SK-N-SH (cell line): ENCODE data around the gene VPS16. TPM values are rescaled to one million over a fixed set of nuclear protein-coding genes. Genes with fewer than 3 reads are reported as not detected.

Source experiments
- CTCF ChIA-PET: fragments of 300-600, 350-600 bp; formaldehyde crosslinking; extraction: SDS; loops from one replicate; lab custom pipeline; 2021; lab: Yijun Ruan, JAX
- POLR2A ChIA-PET: fragments of 350-600 bp; sonication (Branson Sonifier 250); formaldehyde crosslinking; extraction: SDS; loops from one replicate; lab custom pipeline; 2020; ENCODE audit warnings: antibody characterized with exemption, inconsistent platforms; lab: Yijun Ruan, JAX
- DNase-seq: peaks from one replicate; pipeline ENCODE4 v3.0.0; 2012
- H2AFZ ChIP-seq: fragments of 200-600 bp; sonication (generic); 2 replicates; pipeline ENCODE4 v1.8.1; 2016; ENCODE audit warnings: antibody characterized with exemption, mild to moderate bottlenecking, low read depth
- H3F3A ChIP-seq: fragments of 200-600 bp; sonication (generic); replicated peaks from 2 replicates; pipeline ENCODE3; 2016; ENCODE audit warnings: antibody characterized with exemption, mild to moderate bottlenecking; ENCODE audit not compliant: insufficient read depth
- H3K27ac ChIP-seq, 2 experiments: fragments of 200-500 bp in 1 of 2; fragments of 200-600 bp in 1 of 2; sonication (Bioruptor generic) in 1 of 2; sonication (generic), shearing (Covaris generic) in 1 of 2; 2 replicates each; pipeline versions ENCODE4 v1.5.1 to v1.6.1; 2014 to 2016; ENCODE audit warnings: low read depth in 2 of 2, inconsistent platforms in 1 of 2, low read length in 1 of 2, mild to moderate bottlenecking in 1 of 2, mixed read lengths in 1 of 2
- H3K27me3 ChIP-seq: fragments of 200-600 bp; sonication (generic), shearing (Covaris generic); 2 replicates; pipeline ENCODE4 v1.6.1; 2016; ENCODE audit warnings: mixed run types; ENCODE audit not compliant: insufficient read depth
- H3K36me3 ChIP-seq, 2 experiments: fragments of 200-500 bp in 1 of 2; fragments of 200-600 bp in 1 of 2; sonication (Bioruptor generic) in 1 of 2; sonication (generic) in 1 of 2; replicated peaks in 1 of 2; 2 replicates each; pipeline versions ENCODE3 to v1.5.1; 2014 to 2016; ENCODE audit warnings: low read length in 1 of 2, mild to moderate bottlenecking in 1 of 2; ENCODE audit not compliant: insufficient read depth in 2 of 2, control insufficient read depth in 1 of 2
- H3K4me1 ChIP-seq, 2 experiments: fragments of 200-500 bp in 1 of 2; fragments of 200-600 bp in 1 of 2; sonication (Bioruptor generic) in 1 of 2; sonication (generic), shearing (Covaris generic) in 1 of 2; 2 replicates each; pipeline versions ENCODE4 v1.5.1 to v1.6.1; 2014 to 2016; ENCODE audit warnings: low read depth in 1 of 2, low read length in 1 of 2, mixed run types in 1 of 2; ENCODE audit not compliant: insufficient read depth in 2 of 2, control insufficient read depth in 1 of 2
- H3K4me2 ChIP-seq: fragments of 200-600 bp; sonication (generic), shearing (Covaris generic); 2 replicates; pipeline ENCODE4 v1.6.1; 2017; ENCODE audit warnings: mixed run types
- H3K4me3 ChIP-seq, 2 experiments: fragments of 200-500 bp in 1 of 2; fragments of 200-600 bp in 1 of 2; sonication (Bioruptor generic) in 1 of 2; sonication (generic), shearing (Covaris generic) in 1 of 2; 2 replicates each; pipeline versions ENCODE4 v1.5.1 to v1.8.1; 2014 to 2016; ENCODE audit warnings: low read depth in 2 of 2, inconsistent platforms in 1 of 2, low read length in 1 of 2, mild to moderate bottlenecking in 1 of 2, mixed read lengths in 1 of 2, moderate library complexity in 1 of 2
- H3K79me2 ChIP-seq: fragments of 200-600 bp; sonication (generic); 2 replicates; pipeline ENCODE4 v1.8.1; 2017; ENCODE audit warnings: mild to moderate bottlenecking; ENCODE audit not compliant: insufficient read depth
- H3K9ac ChIP-seq: fragments of 200-600 bp; sonication (generic); 2 replicates; pipeline ENCODE4 v1.6.1; 2017; ENCODE audit warnings: mixed run types
- H3K9me2 ChIP-seq: fragments of 200-600 bp; sonication (generic); 2 replicates; pipeline ENCODE4 v1.6.1; 2017; ENCODE audit warnings: mixed run types
- H3K9me3 ChIP-seq: fragments of 200-600 bp; sonication (generic); 2 replicates; pipeline ENCODE4 v1.6.1; 2017; ENCODE audit warnings: mixed run types, mild to moderate bottlenecking, moderate library complexity
- H4K20me1 ChIP-seq: fragments of 200-600 bp; sonication (generic); 2 replicates; pipeline ENCODE4 v1.6.1; 2017; ENCODE audit warnings: mild to moderate bottlenecking, mixed run types; ENCODE audit not compliant: insufficient read depth
- ELF1 ChIP-seq: IDR thresholded peaks from 2 replicates; pipeline ENCODE4 v1.4.0; 2012
- EZH2phosphoT487 ChIP-seq: fragments of 200-600 bp; sonication (generic); IDR thresholded peaks from 2 replicates; pipeline ENCODE4 v1.6.1; 2017; ENCODE audit warnings: low read depth, mixed run types, mild to moderate bottlenecking, antibody characterized with exemption, moderate library complexity, borderline replicate concordance
- FOXJ3 ChIP-seq: sonication (generic); formaldehyde crosslinking; IDR thresholded peaks from 2 replicates; pipeline ENCODE4 v1.5.1; 2020; ENCODE audit warnings: mild to moderate bottlenecking, missing genetic modification reagents
- GABPA ChIP-seq: IDR thresholded peaks from 2 replicates; pipeline ENCODE4 v1.4.0; 2012; ENCODE audit warnings: low read depth, mild to moderate bottlenecking
- MXI1 ChIP-seq: IDR thresholded peaks from 2 replicates; pipeline ENCODE4 v1.6.1; 2012; ENCODE audit warnings: mild to moderate bottlenecking, low read depth, low read length, improper control_type of control experiment
- POLR2AphosphoS5 ChIP-seq: IDR thresholded peaks from 2 replicates; pipeline ENCODE4 v1.6.1; 2012; ENCODE audit warnings: low read depth, low read length
- RAD21 ChIP-seq: IDR thresholded peaks from 2 replicates; pipeline ENCODE4 v1.6.1; 2012; ENCODE audit warnings: mild to moderate bottlenecking, low read length
- RFX5 ChIP-seq: IDR thresholded peaks from 2 replicates; pipeline ENCODE4 v1.6.1; 2012; ENCODE audit warnings: mild to moderate bottlenecking, improper control_type of control experiment, low read length
- SIN3A ChIP-seq: IDR thresholded peaks from 2 replicates; pipeline ENCODE4 v1.6.1; 2012; ENCODE audit warnings: low read depth, mild to moderate bottlenecking, low read length, moderate library complexity, borderline replicate concordance
- USF1 ChIP-seq: IDR thresholded peaks from 2 replicates; pipeline ENCODE4 v1.4.0; 2012; ENCODE audit warnings: low read depth, borderline replicate concordance
- WGBS: methylation state at CpG from one replicate; pipeline ENCODE4 v1.1.6; 2017; ENCODE audit warnings: low lambda C conversion rate; 5-methylcytosine and 5-hydroxymethylcytosine counted together
- polyA plus RNA-seq, 3 experiments: library from polyadenylated mRNA; depleted of rRNA; stranded (reverse); fragments of >200 nt; gene quantifications; 2 replicates each; pipeline ENCODE4 v1.2.3, GENCODE V29; 2012
- TF ChIP-seq, protein P1 (sequence below): fragments of 150-350 bp; IDR thresholded peaks from 2 replicates; pipeline ENCODE4 v1.6.1; 2016; ENCODE audit warnings: mild to moderate bottlenecking, low read depth, low read length
- TF ChIP-seq, protein P2 (sequence below): fragments of 200-600 bp; sonication (generic); IDR thresholded peaks from 2 replicates; pipeline ENCODE4 v1.6.1; 2017; ENCODE audit warnings: antibody characterized with exemption, mild to moderate bottlenecking, moderate library complexity

Gene VPS16
- polyA plus RNA-seq, 1 of the 3 experiments (the other 2 are of a cell fraction), result 62.0 TPM

GRCh38 chr20:2873010-2873746 is 32.6 kb downstream of the VPS16 start, which contains the start of gene PTPRA (continued):
- TF ChIP-seq USF1 (no peak), EZH2phosphoT487 (no peak), FOXJ3 (CRISPR knock-in tag) (no peak), RAD21 (no peak), SIN3A (peak; percentile 73; the same call in 1 of the 2 replicates), RFX5 (no peak), GABPA (peak; percentile 16; the same call in 1 of the 2 replicates), MXI1 (peak; percentile 77), POLR2AphosphoS5 (peak; percentile 96)
- TF ChIP-seq, protein P1, sequence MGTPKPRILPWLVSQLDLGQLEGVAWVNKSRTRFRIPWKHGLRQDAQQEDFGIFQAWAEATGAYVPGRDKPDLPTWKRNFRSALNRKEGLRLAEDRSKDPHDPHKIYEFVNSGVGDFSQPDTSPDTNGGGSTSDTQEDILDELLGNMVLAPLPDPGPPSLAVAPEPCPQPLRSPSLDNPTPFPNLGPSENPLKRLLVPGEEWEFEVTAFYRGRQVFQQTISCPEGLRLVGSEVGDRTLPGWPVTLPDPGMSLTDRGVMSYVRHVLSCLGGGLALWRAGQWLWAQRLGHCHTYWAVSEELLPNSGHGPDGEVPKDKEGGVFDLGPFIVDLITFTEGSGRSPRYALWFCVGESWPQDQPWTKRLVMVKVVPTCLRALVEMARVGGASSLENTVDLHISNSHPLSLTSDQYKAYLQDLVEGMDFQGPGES, result 0 out of 2 replicates have a peak, but pooled peaks have one; percentile 18

GRCh38 chr20:2873747-2874041 is 33.1 kb downstream of the VPS16 start:
- H3K9ac ChIP-seq, result peak overlapping the region; percentile 88
- H3K79me2 ChIP-seq, result peaks cover 52% of the 10 kb centered on the region
- peaks cover 20% of the 10 kb centered on the region for H3F3A ChIP-seq
- H3K4me2 ChIP-seq, result peak overlapping the region; percentile 95
- H4K20me1 ChIP-seq, result peaks cover 11% of the 10 kb centered on the region; the same call in 1 of the 2 replicates
- peak overlapping the region; percentile 79; the same call in 1 of the 2 replicates for H2AFZ ChIP-seq
- peaks cover 13 to 22% of the 10 kb centered on the region in 2 experiments for H3K4me1 ChIP-seq
- H3K36me3 ChIP-seq, result peaks cover 3 to 5% of the 10 kb centered on the region in 2 experiments
- TF ChIP-seq RAD21, result no peak
- TF ChIP-seq ELF1, result 0 out of 2 replicates have a peak, but pooled peaks have one; percentile 11
- TF ChIP-seq, protein P2, sequence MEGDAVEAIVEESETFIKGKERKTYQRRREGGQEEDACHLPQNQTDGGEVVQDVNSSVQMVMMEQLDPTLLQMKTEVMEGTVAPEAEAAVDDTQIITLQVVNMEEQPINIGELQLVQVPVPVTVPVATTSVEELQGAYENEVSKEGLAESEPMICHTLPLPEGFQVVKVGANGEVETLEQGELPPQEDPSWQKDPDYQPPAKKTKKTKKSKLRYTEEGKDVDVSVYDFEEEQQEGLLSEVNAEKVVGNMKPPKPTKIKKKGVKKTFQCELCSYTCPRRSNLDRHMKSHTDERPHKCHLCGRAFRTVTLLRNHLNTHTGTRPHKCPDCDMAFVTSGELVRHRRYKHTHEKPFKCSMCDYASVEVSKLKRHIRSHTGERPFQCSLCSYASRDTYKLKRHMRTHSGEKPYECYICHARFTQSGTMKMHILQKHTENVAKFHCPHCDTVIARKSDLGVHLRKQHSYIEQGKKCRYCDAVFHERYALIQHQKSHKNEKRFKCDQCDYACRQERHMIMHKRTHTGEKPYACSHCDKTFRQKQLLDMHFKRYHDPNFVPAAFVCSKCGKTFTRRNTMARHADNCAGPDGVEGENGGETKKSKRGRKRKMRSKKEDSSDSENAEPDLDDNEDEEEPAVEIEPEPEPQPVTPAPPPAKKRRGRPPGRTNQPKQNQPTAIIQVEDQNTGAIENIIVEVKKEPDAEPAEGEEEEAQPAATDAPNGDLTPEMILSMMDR, result 0 out of 2 replicates have a peak, but pooled peaks have one; percentile 8
- peak overlapping the region; percentile 89 to 98 for H3K4me3 ChIP-seq
- no peaks in the 10 kb centered on the region for H3K27me3 ChIP-seq
- no peaks in the 10 kb centered on the region for H3K9me2 ChIP-seq
- POLR2A ChIA-PET, result no interaction called here
- 1% methylated on average over 24 of the region's 29 CpGs for WGBS
- peak; percentile 88 for DNase-seq
- peak overlapping the region; percentile 43 to 78; a peak in 3 of 4 replicates for H3K27ac ChIP-seq
- no peaks in the 10 kb centered on the region for H3K9me3 ChIP-seq
- CTCF ChIA-PET, result interaction anchor here (1.0 to 1.6 kb wide), 3 partner anchors 9 to 128 kb away, joined by 3 to 6 read pairs (median 3); no protein-coding TSS in a partner anchor
